HG03060 (cell line): Measurements from ENCODE around the gene CEP350.
"Not testable (repeated sequence)": the region's sequence is repeated elsewhere in the genome, so short reads cannot be mapped to it uniquely, and the experiment has no call there.

Source experiments
- ATAC-seq: cut with Tn5 transposase; IDR thresholded peaks from one replicate; pipeline ENCODE4 v1.9.1; 2021; ENCODE audit warnings: low read depth, moderate number of reproducible peaks; ENCODE audit not compliant: unreplicated experiment

CEP350 gene

DNA sequence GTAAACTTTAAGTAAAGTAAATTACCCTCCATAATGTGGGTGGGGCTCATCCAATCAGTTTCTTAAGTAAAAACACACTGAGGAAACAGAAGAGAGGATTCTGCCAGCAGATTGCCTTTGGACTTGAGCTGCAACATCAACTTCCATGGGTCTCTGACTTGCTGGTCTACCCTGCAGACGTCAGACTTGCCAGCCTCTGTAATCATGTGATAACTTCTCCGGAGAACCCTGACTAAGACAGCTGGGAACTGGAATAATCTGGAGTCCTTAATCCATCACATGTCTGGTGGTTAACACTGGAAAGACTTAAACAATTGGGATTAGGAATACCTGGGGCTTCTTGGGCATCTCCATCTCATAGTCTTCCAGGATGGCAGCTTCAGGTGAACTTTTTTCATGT lies 13.2 kb upstream of the CEP350 start:
- ATAC-seq, result no peak

GRCh38 chr1:179950651-179951050 lies 4.0 kb upstream of the CEP350 start:
- ATAC-seq, result no peak

DNA sequence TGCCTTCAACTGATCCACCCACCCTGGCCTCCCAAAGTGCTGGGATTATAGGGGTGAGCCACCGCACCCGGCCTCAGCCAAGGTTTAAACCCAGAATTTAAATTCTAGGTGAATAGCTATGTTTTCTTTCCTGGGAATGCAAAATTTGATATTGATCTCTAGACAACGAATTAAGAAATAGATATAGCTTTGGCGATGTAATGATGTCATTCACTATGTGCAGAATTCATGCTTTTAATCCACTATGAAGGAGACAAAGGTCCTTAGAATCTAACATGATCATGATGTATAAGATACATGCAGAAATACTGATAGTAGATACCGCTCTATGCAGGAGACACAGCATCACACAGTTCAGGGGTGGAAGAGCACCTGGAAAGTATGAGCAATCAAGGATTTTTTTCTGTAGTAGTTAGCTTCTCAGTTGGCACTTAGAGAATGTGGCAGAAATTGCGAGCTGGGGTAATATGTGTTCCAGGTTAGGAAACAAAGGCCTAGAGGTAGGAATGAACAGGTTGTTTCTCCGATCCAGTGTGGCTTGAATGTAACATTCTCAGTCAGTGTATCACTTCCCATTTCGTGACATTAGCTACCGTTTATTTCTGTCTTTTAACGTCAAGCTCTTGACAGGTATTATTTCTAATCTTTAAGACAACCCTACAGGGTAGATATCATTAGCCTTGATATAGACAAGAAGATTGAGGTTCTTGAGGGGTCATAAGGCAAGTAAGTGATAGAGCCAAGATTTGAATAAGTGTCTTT lies 3.0 kb upstream of the CEP350 start:
- ATAC-seq, result no peak

GRCh38 chr1:179952186-179952585 lies 2.4 kb upstream of the CEP350 start:
- no peak for ATAC-seq

DNA sequence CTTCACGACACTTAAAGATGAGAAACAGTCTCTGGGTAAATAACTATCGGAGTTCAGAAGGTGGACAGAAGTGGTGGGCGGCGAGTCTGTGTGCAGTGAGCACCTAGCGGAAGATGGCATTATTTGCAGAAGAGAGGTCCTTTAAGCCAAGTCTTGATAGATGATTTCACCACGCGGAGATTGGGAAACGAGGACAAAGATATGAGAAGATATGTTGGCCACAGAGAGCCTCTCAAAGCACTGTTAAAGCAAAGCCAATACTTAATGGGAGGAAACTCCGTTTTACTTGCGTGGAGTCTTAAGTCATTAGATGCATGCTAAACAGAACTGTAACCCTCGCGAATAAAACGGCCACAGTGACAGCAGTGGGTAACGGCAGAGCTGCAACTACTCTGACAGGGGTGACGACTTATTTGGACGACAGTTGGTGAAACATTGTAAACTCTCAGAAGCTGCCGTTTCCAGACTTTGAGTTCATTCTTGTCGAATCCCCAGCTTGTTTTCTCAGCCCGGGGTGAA lies 577 bp upstream of the CEP350 start:
- no peak for ATAC-seq

DNA sequence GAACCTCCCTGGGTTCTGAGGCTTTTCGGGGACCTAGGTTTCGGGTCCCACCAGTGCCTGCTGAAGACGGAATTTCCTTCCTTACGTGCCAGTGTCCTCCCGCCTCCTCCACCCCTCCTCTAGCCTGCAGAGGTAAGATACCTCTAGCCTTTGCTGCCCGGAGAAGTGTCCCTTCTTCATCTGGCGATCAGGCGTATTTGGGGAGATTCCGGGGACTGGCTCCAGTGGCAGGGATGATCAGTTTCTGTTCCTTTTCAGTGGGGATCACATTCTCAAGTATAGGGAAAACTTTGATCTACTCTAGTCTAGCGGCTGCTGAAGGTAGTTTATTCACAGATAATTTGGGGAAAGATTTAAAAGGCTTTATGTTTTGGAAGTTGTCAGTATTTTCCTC lies 674 bp downstream of the CEP350 start:
- no peak for ATAC-seq

DNA sequence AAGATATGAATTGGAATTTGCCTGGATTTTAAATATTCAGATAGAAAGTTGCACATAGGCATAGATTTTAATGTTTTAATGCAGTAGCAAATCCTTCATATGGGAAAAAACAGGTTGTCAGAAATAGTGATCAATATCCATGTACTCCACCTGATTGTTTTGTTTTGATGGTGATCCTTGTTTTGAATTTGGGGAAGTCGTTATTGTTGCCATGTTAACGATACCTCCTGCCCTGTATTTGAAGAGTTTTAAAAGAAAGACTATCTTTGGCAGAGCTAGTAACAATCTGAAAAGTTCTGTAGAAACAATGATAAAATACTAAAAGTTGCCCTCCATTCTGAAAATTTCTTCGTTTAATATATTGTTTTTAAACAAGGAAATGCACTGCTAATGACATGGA lies 1.1 kb downstream of the CEP350 start:
- ATAC-seq, result no peak

DNA sequence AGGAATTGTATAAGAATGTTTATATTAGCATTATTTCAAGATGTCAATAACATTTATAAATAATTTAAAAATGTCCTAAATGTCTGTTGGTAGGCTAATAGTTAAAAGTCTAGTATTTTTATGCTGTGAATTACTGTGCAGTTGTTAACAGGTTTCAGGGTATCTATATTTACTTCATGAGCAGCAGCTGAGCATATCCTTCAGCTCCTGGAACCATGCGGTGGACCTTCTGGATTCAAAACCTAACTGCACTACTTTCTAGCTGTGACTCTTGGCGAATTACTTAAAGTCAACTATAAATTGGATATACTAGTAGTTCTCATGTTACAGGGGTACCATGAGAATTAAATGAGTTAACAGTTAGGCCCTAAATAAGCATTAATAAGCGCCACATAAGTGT lies 3.7 kb downstream of the CEP350 start:
- ATAC-seq, result no peak

GRCh38 chr1:179962168-179962567 lies 7.6 kb downstream of the CEP350 start:
- ATAC-seq, result not testable (repeated sequence)

GRCh38 chr1:179966551-179966950 lies 11.9 kb downstream of the CEP350 start:
- ATAC-seq, result no peak

- ATAC-seq, result no peak
These were observed 13.8 kb downstream of the CEP350 start for GRCh38 chr1:179968284-179968993.

DNA sequence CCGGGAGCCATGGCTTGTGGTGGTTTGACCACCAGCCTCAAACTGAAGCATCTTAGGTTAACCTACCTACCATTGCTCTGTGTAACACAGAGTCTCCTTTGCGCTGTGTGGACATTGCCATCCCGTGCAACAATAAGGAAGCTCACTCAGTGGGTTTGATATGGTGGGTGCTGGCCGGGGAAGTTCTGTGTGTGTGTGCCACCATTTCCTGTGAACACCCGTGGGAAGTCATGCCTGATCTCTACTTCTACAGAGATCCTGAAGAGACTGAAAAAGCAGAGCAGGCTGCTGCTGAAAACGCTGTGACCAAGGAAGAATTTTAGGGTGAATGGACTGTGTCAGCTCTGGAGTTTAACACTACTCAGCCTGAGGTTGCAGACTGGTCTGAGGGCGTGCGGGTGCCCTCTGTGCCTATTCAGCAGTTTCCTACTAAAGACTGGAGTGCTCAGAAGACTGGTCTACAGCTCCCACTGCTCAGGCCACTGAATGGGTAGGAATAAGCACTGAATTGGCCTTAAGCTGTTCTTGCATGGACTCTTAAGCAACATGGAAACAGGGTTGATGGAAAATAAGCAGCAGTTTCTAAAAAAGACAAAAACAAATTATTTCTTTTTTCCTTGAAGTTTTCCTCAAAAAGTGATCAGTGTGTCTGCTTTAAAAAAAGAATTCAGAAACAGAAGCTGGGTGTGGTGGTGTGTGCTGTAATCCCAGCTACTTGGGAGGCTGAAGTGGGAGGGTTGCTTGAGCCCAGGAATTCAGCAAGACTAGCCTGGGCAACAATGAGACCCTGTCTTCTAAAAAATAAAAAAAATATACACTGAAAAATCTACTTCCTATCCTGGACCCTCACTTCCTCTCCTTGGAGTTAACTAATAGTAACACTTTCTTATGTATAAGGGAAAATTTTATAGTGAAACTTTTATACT lies 14.6 kb downstream of the CEP350 start:
- no peak for ATAC-seq

DNA sequence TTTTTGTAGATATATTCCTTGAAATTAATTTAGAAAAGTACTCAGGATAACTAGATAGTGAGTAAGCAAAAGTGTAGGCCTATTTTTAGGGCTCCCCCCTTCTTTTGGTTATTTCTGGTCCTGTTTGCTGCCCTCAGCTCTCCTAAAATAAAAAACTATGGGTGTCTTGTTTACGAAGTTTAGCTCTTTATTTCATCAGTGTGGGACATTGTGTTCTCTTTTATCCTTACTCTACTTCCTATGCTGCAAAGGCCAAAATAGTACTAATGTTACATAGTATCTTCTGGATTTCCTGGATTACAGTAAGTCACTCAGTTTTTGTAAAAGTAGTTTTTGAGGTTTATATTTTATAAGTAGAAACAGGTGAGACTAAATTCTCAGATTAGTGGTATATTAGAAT lies 15.4 kb downstream of the CEP350 start:
- ATAC-seq, result no peak

- ATAC-seq, result no peak
These were observed 17.2 kb downstream of the CEP350 start for GRCh38 chr1:179971563-179972496.

DNA sequence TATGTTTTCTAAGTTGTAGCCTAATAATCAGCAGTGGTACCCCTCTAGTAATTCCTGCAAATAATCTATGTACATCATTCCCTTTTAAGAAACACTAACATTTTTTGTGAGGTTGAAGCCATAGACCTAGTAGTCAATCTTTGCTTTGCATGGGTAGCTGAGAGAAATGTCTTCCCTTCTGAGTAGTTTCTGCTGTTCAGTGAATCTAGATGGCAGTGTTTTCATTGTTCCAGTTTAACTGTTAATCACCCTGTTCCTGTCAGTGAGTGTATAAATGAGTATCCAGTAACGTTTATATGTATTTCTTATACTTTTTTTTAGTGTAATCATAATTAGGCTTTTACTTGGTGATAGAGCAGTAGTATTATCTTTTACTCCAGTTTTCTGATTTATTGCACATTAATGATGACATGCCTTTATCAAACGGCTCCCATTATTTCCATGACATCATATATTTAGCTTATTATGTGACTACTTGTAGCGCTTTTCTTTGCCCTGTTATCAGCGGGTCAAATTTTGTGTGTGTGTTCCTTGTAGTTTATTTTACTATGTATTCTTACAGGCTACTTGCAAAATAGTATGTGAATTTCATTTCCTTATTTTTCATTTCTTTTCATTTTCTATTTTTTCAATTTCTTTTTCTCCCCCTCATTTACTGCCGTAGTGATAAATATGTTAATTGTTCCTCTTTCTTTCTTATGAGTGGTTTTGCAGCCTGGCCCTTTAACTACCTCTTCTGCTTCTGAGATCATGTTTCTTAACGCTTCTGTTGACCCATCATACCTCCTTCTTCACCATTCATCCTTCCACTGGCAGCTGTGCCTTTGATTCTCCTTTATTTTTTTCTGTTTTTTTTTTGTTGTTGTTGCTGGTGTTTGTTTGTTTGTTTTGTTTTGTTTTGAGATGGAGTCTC lies 18.8 kb downstream of the CEP350 start:
- ATAC-seq, result no peak

DNA sequence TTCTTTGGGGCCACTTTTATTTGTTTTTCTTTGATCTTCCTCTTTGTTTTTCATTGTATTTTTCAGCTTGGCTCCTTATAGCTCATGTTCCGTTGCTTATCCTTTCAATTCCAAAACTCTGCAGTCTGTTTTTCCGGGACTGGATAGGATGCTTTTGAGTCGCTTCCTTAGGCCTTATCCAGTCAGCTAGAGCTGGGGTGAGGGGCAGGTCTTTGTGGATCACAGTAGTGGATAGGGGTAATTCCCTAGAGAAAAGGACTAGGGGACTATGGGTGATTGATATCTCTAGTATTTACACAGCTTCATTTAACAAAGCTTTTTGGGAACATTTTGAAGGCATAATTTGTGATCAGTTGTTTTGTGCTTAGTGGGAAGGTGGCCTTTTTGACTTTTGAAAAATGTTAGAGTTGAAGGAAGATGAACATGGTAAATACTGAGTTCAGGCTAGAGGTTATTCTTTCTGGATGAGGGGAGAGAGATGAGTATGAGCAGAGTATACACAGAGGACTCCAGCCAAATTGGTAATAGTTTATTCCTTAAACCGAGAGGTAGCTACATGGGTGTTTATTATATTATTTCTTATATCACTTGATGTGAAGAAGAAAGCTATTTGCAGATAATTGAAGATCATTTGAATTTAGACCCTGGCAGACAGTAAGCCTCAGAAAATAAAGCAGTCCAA lies 22.5 kb downstream of the CEP350 start:
- ATAC-seq, result no peak

GRCh38 chr1:179978199-179979079 lies 23.8 kb downstream of the CEP350 start:
- ATAC-seq, result no peak
